M059J (cell line): ENCODE results near the gene C1orf141. TPM values are rescaled to one million over a fixed set of nuclear protein-coding genes. Genes with fewer than 3 reads are reported as not detected.
"Not testable (repeated sequence)": the region's sequence is repeated elsewhere in the genome, so short reads cannot be mapped to it uniquely, and the experiment has no call there.

ENCODE experiments used
- DNase-seq: peaks from one replicate; pipeline ENCODE4 v3.0.0-alpha.2; 2012; ENCODE audit warnings: low read depth
- total RNA-seq: library from RNA; depleted of rRNA; stranded (reverse); fragments of >200 nt; shearing (Covaris generic); gene quantifications from 2 replicates; pipeline ENCODE4 v1.2.3, GENCODE V29; 2014

C1orf141 gene
- total RNA-seq, 1 experiment from 2014 or later = not detected

DNA sequence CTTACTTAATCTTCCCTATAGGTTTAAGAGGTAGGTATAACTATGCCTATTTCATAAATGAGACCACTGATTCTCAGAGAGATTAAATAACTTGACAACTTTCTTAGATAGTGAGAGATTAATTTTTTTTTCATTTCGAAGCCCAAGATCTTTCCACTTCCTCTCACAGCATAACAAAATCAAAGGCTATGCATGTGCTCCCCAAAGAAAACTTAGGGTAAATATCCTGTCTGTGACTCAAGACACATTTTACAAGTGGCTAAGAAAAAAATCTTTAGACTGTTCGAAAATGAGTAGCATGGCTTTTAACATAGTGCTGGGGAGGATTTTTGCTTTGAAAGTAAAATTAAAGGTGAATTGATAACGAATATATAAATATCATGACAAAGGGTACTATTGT is 8.2 kb upstream of the C1orf141 start:
- DNase-seq = no peak

DNA sequence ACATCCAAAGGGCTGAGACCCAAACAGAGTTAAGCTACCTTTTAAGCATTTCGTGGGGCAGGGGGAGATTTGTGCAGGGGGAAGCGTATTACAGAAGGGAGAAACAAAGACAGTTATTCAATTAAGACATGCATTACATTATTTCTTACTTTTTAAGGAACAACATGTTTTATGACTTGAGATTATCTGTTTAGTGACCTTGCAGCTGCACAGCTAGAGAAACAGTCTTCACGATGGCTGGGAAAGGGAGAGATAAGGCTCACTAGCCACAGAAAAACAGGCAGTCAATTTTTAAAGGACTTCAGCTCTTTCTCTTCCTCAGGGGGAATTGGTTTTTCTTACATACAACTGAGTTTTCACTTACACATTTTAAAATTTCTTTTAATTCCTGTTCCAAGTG is 7.1 kb upstream of the C1orf141 start:
- not testable (repeated sequence) for DNase-seq

DNA sequence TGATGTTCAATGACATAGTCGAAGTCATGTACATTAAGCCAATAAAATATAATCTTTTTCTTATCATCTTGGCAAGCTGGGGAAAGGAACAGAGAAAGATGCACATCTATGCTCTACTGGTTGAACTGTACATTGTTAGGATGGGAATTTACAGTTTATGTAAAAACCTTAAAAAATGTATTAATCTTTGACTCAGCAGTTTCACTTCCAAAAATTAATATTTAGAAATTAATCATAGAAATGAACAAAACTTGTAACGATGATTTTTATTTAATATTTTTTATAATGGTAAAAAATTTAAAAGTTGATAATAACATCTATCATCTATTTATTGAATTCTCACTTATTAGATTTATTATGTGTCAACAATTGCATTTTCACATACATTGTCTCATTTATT is 5.7 kb upstream of the C1orf141 start:
- DNase-seq = no peak

DNA sequence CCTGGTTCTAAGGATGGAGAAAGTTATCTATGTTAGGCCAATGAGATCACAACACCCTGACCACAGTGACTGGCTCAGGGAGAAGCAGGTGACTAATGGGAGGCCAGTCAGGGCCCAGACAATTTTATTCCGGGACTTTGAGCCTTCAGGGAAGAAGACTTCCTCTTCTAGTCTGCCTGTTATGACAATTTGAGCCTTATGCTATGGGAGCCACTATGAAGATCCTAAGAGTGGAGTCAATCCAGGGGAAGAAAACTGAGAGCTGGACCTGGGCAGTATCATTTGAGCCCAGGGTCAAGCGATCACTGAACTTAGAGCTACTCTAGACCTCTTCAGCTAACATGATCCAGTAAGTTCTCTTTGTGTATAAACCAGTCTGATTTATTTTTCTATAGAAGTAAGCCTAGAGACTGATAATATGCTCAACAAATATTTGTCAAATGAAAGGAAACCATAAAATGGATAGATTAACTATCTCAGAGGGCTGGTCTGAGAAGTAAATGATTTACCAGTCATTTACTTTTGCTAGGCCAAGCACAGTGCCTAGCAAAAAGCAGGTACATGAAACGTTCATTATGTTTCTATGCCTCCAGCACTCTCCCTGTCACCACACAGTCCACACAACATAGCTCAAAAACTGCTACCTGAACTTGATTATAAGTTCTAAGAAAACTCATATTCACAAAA is 4.2 kb upstream of the C1orf141 start:
- DNase-seq = no peak

DNA sequence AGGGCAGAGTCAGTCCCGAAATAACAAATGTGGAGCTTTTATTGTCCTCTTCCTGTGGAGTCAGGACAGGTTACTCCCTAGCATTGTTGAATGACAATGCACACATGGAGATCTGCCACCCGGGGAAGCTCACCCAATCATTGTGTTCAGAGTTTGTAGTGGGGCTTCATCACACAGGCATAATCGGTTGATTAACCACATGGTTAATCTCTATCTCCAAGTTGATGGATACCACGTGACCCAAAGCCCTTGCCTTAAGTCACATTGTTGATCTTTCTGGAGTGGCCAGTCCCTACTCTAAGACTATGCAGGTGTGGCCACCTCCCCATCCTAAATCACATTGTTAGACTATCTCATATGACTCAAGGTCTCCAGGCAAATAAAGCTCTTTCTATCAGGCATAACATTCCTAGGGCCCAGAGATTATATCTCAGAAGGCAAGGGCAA is 2.6 kb upstream of the C1orf141 start:
- no peak for DNase-seq

DNA sequence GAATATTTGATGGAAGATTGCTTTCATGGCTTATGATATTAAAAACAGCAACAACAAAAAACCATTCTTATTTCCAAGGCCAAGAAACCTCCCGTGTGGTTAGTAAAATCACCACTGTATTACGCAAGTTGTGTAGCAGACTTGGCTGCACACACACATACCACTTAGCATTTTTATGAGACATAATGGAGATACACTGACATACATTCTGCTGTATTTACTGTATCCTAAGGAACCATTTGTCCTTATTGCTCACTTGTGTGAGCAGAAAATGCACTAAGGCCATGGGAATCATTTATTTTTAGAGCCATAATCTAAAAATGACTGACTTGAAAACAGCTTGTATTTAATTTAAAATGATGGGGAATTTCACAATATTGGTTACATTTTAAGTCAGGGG is 584 bp upstream of the C1orf141 start:
- DNase-seq = peak; percentile 36

DNA sequence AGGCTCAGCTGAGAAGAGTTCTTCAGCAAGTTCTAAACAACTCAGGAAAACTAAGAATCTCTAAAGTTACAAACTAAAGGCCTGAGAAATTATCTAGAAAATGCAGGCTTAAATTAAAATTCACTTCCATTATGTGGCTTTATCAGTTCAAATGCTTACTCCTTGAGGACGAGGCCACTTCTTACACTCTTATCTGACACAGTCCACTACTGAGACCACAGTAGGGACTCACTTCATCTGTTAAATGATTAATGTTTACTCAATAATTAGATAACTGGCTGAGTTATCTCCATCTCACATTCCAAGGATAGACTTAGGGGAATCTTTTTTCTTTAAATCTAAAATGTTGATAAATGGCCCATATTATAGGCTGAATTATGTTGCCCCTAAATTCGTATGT is 1.6 kb downstream of the C1orf141 start:
- no peak for DNase-seq

DNA sequence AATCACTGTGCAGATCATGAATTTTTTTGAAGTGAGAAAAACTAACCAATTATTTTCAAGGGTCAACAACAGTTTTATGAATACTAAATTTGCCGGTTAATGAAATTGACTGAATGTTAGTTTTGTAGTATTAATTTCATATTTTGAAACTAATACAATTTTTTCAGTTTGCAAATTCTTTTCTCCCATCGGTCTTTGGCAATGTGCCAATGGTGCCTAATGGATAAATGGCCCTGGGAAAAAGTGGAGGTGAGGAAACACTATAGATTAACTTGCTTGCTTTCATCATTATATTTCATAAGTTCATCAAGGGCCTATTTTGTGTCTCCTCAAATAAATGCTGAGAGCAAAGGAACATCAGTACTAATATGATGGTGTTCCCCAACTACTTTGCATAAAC is 4.1 kb downstream of the C1orf141 start:
- no peak for DNase-seq

DNA sequence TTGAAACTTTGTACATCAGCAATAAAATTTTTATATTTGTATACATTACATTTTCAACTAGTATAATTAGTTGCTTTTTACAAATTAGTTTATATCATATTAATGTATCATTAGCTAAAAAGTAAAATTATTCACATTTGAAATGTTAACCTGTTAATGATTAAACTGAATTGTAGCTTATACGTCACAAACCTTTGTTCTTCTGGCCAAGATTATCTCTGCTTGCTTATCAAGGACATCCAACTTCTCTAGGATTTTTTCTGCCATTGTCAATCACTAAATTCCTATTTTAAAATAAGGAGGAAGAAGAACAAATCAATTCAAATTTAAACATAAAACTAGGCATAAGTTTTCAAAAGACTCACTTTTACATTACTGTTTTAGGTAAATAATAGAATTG is 7.8 kb downstream of the C1orf141 start:
- no peak for DNase-seq

DNA sequence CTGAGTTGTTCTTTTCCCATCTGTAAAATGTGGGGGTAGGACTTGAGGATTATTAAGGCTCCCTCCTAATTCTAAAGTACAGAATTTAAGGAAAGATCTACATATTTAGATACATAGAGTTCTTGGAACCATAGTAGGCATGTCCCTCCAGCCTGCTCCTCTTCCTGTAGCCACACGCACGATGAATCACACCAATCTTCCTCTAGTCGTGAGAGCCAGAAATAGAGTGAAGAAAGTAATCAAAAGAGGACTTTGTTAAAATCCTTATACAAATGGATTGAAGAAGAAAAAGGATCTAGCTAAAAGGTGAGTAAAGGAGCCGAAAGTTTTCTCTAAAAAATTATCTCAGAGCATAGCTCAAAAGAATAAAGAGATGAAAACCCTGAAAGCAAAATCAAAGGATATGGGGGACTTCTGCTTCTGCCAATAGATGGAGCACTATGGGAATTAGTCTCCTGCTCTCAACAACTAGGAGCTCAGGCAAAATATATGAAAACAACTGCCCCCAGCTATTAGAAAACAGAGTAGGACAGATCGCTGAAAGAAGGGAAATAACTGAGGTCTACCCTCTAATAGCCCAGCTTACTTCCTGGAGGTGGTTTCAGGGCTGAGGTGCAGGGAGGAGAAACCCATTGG is 8.5 kb downstream of the C1orf141 start:
- DNase-seq = peak; percentile 18

DNA sequence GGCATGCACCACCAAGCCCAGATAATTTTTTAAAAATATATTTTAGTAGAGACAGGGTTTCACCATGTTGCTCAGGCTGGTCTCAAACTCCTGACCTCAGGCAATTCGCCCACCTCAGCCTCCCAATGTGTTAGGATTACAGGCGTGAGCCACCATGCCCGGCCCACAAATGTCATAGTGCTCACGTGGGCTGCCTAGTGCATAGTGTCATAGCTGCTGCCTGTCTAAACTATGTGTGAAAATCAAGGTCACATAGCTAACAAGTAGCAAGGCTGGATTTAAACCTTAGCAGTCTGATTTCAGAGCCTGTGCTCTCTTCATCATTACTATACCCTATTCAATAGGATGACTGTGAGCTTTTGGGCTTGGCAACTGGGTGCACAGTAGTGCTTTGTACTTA is 10.3 kb downstream of the C1orf141 start:
- no peak for DNase-seq

DNA sequence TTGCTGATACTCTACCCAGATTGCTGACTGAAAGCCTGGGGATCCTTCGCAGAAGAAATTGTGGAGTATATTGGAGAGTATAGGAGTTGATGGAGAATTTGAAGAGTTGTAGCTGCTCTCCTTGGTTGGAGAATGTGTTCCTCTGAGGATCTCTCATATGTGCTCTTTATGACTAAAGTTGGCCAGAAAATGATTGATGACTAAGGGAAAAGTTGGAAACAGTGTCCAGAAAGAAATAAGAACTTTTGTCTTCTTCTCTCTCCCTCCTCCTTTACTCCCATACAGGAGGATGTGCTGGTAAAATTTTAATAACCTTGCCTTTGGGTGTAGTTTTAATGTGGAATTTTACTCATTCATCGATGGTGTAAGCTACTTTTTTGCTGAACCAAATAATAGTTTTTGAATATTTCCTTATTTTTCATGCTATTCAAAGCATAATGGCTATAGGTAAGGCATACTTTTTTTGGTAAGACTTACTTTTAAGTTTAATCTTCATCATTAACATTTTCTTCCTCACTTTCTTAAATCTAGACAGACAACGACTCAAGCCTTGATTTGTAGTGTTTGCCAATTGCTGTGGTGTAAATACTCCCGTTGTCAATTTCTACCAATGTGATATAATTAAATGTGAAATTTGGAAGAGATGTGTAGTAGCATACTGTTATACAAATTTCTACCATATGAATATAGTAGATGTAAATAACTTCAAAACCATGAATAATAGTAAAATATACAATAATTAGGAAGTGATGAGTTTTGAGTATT is 13.7 kb downstream of the C1orf141 start:
- DNase-seq = no peak

DNA sequence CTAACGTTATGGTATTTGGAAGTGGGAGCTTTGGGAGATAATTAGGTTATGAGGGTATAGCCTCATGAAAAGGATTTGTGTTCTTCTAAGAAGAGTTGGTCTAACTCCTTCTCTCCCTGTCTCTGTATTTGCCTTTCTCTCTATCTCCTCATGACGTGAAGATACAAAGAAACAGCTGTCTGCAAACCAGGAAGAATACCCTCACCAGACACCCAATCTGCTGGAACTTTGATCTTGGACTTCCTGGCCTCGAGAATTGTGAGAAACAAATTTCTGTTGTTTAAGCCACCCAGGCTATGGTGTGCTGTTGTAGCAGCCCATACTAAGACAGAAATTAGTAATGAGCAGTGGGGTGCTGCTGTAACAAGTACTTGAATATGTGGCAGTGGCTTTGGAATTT is 16.1 kb downstream of the C1orf141 start:
- DNase-seq = no peak

DNA sequence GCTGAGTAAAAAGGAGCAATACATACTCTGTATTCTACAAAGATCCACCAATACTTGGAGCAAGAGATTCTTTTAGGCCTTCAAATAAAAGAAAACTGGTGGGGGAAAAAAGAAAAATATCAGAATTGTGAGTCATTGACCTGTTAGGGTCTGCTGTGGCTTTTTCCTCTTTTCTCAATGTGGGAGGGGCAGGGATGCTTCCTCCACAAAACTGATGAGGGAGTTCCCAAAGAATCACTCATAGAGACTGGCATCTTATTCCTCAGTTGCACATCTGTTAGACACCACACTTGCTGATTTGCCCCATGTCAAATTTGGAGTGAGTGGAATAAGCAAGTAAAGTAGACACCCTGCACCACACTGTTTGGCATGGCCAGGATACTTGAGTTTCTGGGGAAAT is 16.6 kb downstream of the C1orf141 start:
- DNase-seq = peak; percentile 9

DNA sequence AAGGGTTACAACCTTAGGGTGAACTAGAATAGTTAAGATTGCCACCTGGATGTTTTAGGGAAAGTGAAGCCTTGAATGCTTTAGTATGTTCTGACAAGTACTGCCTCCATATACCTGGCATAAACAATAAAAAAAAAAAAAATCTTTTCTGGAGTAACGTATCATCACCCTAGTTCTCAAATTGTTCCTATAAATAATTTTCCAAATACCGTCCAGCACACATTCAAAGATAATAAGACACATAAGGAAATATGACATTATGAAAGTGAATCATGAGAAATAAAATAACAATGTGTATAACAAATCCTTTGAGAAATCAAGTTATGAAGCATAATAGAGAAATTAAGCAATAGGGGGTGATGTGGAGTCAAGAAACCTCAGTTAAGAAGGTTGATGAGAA is 20.6 kb downstream of the C1orf141 start:
- DNase-seq = no peak

DNA sequence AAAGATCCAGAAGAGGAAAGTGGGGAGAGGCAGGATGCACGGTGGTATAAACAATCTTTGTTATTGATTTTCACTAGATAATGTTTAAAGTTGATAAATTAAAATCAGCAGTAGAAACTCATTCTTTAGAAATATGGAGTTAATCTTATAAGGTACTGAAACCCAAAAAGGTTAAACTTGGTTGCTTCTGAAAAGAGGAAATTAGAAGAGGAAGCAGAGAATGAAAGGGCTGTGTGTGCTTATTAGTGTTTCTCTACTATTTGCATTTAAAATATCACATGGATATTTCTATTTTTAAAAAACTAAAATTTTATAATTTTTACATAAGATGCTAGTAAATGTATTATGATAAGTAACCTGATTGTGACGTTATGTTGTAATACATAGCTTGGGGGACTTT is 24.4 kb downstream of the C1orf141 start:
- no peak for DNase-seq

DNA sequence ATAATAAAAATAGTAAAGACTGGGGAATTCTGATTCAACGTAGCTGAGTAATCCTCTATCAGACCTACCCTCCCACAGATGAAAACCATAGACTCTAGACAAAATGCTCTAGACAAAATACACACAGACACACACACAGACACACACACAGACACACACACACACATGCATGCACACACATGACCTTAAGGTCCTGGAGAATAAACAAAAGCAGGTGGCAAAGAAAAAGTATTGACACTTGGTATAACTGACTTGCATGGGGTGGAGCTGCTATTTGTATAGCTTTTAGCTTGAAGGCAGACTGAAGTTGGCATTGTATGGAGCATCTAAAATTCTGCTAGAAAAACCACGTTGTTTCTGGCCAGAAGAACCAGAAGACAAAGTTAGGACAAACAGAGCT is 29.3 kb downstream of the C1orf141 start:
- no peak for DNase-seq

DNA sequence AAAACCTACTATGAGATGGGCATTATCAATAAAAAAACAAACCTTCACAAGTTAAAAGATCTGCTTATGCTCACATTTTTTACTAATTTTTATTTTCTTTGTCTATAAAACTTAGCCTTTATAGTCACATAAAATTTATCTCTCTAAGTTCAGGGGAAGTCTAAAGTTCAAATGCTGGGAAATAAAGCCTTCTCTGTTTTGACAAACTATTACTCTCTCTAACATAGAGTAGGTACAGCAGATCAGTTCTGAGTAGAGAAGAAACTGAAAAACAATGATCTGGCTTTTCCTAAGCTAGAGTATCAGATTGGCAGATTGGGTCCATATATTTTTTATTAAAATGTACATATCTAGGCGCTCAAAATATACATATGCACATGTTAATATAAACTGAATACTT is 31.2 kb downstream of the C1orf141 start:
- DNase-seq = no peak

DNA sequence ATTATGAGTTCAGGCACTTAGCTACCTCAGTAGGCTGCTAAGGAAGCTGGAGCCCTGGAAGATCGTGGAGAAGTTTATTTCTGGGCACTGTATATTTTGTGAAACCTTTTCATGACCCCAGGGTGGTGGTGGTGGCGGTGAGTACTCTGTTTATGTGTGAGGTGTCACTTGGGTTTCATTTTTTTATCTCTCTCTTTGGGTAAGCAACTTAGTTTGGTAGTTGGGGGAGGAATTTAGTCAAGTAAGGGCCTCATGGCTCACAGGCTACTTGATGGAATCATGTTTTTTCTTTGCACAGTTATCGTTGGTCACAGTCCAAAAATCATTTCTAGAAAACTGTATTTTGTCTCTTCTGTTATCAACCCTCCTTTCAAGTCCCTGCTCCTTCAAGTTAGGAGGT is 33.9 kb downstream of the C1orf141 start:
- DNase-seq = peak; percentile 16

DNA sequence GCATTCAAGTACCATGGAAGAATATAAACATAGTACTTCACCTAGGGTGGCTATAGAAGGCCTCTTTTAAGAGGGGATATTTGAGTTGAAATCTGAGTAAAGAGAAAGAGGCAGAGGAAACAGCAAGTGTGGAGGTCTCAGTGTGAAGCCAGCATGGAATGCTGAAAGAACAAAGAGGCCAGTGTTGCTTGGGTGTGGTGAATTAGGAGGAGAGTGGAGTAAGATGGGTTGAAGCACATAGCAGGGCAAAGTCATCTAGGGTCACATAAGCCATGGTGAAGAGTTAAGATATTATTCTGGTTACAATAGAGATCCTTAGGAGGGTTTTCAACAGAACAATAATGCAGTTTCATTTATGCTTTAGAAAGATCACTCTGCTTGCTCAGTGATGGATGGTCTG is 37.5 kb downstream of the C1orf141 start:
- DNase-seq = no peak

DNA sequence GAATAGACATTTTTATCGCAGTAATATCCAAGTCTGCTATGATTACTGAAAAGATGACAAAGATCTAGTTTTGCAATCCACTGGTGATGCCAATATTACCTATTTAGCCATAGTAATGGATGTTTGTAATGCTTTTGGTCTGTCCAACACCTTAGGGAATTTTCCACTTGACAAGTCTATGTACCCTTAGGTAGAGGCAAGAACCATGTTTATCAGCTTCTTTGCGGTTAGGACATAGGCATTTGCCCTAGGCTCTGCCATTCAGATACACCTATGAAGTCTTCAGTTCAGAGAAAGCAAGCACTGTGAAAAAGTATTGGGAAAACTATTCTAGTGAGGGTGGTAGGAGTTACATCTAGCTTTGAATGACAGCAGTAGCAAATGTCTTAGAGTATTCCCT is 40.6 kb downstream of the C1orf141 start:
- DNase-seq = peak; percentile 15

DNA sequence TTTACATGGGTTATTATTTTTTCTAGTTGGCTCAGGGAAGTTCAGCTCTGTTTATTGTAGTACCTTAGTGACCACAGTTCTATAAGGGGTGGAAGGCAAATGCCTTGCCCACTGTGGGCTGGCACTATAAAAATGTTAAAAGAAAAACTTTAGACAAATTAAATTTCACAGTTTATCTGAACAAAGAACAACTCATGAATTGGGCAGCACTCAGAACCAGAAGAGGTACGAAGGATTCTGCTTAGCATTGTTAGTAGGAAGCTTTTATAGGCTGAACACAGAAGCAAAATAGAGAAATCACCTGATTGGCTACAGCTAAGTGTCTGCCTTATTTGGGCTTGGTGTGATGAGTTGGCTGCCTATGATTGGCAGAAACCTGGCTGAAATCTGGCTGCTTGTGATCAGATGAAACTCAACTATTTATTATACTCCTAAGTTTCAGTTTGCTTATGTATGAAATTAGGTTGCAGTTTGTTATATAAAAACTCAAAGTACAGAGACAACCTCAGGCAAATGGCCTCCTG is 45.0 kb downstream of the C1orf141 start:
- no peak for DNase-seq

DNA sequence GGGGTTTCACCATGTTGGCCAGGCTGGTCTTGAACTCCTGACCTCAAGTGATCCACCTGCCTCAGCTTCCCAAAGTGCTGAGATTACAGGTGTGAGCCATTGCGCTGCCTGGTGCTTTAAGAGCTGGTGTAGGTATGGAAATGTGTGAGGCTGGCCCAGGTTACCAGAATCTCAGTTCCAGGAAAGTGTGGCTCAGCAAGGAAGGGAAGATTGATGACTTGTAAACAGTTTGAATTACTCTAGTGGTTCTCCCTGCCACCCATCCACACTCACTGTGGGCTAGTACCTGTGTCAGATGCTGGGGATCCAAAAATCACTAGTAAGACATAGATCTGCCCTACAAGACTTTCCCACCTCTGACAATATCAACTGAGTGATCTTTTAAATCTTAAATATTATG is 46.3 kb downstream of the C1orf141 start:
- DNase-seq = no peak
